Lower leg skin (tissue), 3 donors: ENCODE results near the gene KEL.

Experiments used
- POLR2A ChIP-seq, 2 donors: fragments of 450-650 bp; IDR thresholded peaks; one replicate each; pipeline ENCODE4 v1.6.1; 2016 to 2017; ENCODE audit warnings: antibody characterized with exemption in 2 of 2, mild to moderate bottlenecking in 1 of 2, moderate library complexity in 1 of 2
- TF ChIP-seq, protein P1 (sequence below), 3 donors: fragments of 450-650 bp; IDR thresholded peaks; one replicate each; pipeline ENCODE4 v1.5.1; 2016; ENCODE audit warnings: antibody characterized with exemption in 3 of 3, mild to moderate bottlenecking in 3 of 3, moderate library complexity in 2 of 3

DNA sequence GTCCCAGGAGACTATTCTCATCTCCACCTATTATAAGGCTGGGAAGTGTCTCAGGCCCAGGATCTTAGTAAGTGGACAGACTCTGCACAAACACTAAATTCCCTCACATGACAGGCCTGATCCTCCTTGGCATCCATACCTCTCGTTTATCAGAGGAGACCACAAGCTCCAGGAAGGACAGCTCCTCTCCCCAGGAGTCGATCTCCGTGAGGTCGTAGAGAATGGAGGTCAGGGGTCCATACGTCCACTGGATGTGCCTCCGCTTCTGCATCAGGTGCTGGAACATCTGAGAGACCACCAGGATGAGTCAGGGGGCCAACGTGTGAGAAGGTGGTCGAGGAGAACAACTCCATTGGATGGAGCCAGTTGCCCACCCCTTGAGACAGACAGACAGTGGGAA is 34.2 kb downstream of the KEL start:
- TF ChIP-seq POLR2A (IDR thresholded peaks at IDR 0.05) = no peak
- TF ChIP-seq, protein P1, sequence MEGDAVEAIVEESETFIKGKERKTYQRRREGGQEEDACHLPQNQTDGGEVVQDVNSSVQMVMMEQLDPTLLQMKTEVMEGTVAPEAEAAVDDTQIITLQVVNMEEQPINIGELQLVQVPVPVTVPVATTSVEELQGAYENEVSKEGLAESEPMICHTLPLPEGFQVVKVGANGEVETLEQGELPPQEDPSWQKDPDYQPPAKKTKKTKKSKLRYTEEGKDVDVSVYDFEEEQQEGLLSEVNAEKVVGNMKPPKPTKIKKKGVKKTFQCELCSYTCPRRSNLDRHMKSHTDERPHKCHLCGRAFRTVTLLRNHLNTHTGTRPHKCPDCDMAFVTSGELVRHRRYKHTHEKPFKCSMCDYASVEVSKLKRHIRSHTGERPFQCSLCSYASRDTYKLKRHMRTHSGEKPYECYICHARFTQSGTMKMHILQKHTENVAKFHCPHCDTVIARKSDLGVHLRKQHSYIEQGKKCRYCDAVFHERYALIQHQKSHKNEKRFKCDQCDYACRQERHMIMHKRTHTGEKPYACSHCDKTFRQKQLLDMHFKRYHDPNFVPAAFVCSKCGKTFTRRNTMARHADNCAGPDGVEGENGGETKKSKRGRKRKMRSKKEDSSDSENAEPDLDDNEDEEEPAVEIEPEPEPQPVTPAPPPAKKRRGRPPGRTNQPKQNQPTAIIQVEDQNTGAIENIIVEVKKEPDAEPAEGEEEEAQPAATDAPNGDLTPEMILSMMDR (IDR thresholded peaks at IDR 0.05) = no peak
